ENCODE measurements around the gene P2RY2.

The P2RY2 gene

GRCh38 chr11:73189723-73190556, 28.1 kb upstream of the P2RY2 start:
- Histone ChIP-seq H3K9ac (ENCODE audit: low read depth, low read length) (no peak overlapping the region), H3K4me3 (ENCODE audit: low read length) (no peak overlapping the region), H3K27me3 (ENCODE audit: insufficient read depth, low read length) (no peaks in the 10 kb centered on the region), H3K4me1 (ENCODE audit: insufficient read depth, low read length) (no peaks in the 10 kb centered on the region; the same call in 1 of the 2 replicates), H3K9me3 (ENCODE audit: insufficient read depth, low read depth, low read length) (no peaks in the 10 kb centered on the region), H3K36me3 (ENCODE audit: insufficient read depth, low read length) (no peaks in the 10 kb centered on the region), H3K27ac (ENCODE audit: low read depth, low read length) (no peak overlapping the region)
- 89% methylated on average over 4 of the region's 5 CpGs for WGBS

- no peaks in the 10 kb centered on the region for H3K36me3 ChIP-seq (ENCODE audit: insufficient read depth, low read length)
Observed at GRCh38 chr11:73190557-73190885, 27.6 kb upstream of the P2RY2 start.

GRCh38 chr11:73191151-73191550, 26.9 kb upstream of the P2RY2 start:
- Histone ChIP-seq H3K27ac (ENCODE audit: low read depth, low read length) (no peak overlapping the region), H3K36me3 (ENCODE audit: insufficient read depth, low read length) (no peaks in the 10 kb centered on the region), H3K9ac (ENCODE audit: low read depth, low read length) (no peak overlapping the region), H3K4me1 (ENCODE audit: insufficient read depth, low read length) (no peaks in the 10 kb centered on the region; the same call in 1 of the 2 replicates), H3K4me3 (ENCODE audit: low read length) (no peak overlapping the region), H3K27me3 (ENCODE audit: insufficient read depth, low read length) (no peaks in the 10 kb centered on the region), H3K9me3 (ENCODE audit: insufficient read depth, low read depth, low read length) (no peaks in the 10 kb centered on the region)
- 91% methylated on average over 6 of the region's 6 CpGs for WGBS

More at GRCh38 chr11:73190557-73190885, 27.6 kb upstream of the P2RY2 start:
- no peaks in the 10 kb centered on the region for H3K9me3 ChIP-seq (ENCODE audit: insufficient read depth, low read depth, low read length)
- no peak overlapping the region for H3K27ac ChIP-seq (ENCODE audit: low read depth, low read length)
- WGBS = 92% methylated on average over 3 of the region's 3 CpGs
- no peaks in the 10 kb centered on the region; the same call in 1 of the 2 replicates for H3K4me1 ChIP-seq (ENCODE audit: insufficient read depth, low read length)
- no peak overlapping the region for H3K9ac ChIP-seq (ENCODE audit: low read depth, low read length)
- no peak overlapping the region for H3K4me3 ChIP-seq (ENCODE audit: low read length)
- H3K27me3 ChIP-seq (ENCODE audit: insufficient read depth, low read length) = no peaks in the 10 kb centered on the region

- no peak overlapping the region for H3K4me3 ChIP-seq (ENCODE audit: low read length)
- 88% methylated on average over 1 of the region's 1 CpG for WGBS
- H3K27ac ChIP-seq (ENCODE audit: low read depth, low read length) = no peak overlapping the region
- H3K9ac ChIP-seq (ENCODE audit: low read depth, low read length) = no peak overlapping the region
- no peaks in the 10 kb centered on the region for H3K36me3 ChIP-seq (ENCODE audit: insufficient read depth, low read length)
- H3K4me1 ChIP-seq (ENCODE audit: insufficient read depth, low read length) = no peaks in the 10 kb centered on the region; the same call in 1 of the 2 replicates
- no peaks in the 10 kb centered on the region for H3K27me3 ChIP-seq (ENCODE audit: insufficient read depth, low read length)
- H3K9me3 ChIP-seq (ENCODE audit: insufficient read depth, low read depth, low read length) = no peaks in the 10 kb centered on the region
Observed at GRCh38 chr11:73192272-73192671, 25.8 kb upstream of the P2RY2 start.

- Histone ChIP-seq H3K4me1 (ENCODE audit: insufficient read depth, low read length) (peaks cover 1% of the 10 kb centered on the region), H3K27me3 (ENCODE audit: insufficient read depth, low read length) (no peaks in the 10 kb centered on the region), H3K9me3 (ENCODE audit: insufficient read depth, low read depth, low read length) (no peaks in the 10 kb centered on the region), H3K36me3 (ENCODE audit: insufficient read depth, low read length) (no peaks in the 10 kb centered on the region), H3K4me3 (ENCODE audit: low read length) (no peak overlapping the region), H3K9ac (ENCODE audit: low read depth, low read length) (no peak overlapping the region), H3K27ac (ENCODE audit: low read depth, low read length) (no peak overlapping the region)
- 89% methylated on average over 13 of the region's 13 CpGs for WGBS
Observed at GRCh38 chr11:73193251-73194033, 24.6 kb upstream of the P2RY2 start.

GRCh38 chr11:73194034-73194507, 24.0 kb upstream of the P2RY2 start:
- Histone ChIP-seq H3K9me3 (ENCODE audit: insufficient read depth, low read depth, low read length) (no peaks in the 10 kb centered on the region), H3K36me3 (ENCODE audit: insufficient read depth, low read length) (no peaks in the 10 kb centered on the region), H3K4me3 (ENCODE audit: low read length) (no peak overlapping the region), H3K4me1 (ENCODE audit: insufficient read depth, low read length) (peaks cover 7% of the 10 kb centered on the region; the same call in 1 of the 2 replicates), H3K9ac (ENCODE audit: low read depth, low read length) (no peak overlapping the region), H3K27ac (ENCODE audit: low read depth, low read length) (no peak overlapping the region), H3K27me3 (ENCODE audit: insufficient read depth, low read length) (no peaks in the 10 kb centered on the region)
- 96% methylated on average over 3 of the region's 3 CpGs for WGBS

- H3K9ac ChIP-seq (ENCODE audit: low read depth, low read length) = no peak overlapping the region
- H3K27ac ChIP-seq (ENCODE audit: low read depth, low read length) = no peak overlapping the region
- H3K36me3 ChIP-seq (ENCODE audit: insufficient read depth, low read length) = no peaks in the 10 kb centered on the region
- peaks cover 8% of the 10 kb centered on the region; the same call in 1 of the 2 replicates for H3K4me1 ChIP-seq (ENCODE audit: insufficient read depth, low read length)
- WGBS = 88% methylated on average over 8 of the region's 8 CpGs
- no peaks in the 10 kb centered on the region for H3K9me3 ChIP-seq (ENCODE audit: insufficient read depth, low read depth, low read length)
- no peaks in the 10 kb centered on the region for H3K27me3 ChIP-seq (ENCODE audit: insufficient read depth, low read length)
- no peak overlapping the region for H3K4me3 ChIP-seq (ENCODE audit: low read length)
Observed at GRCh38 chr11:73194593-73194992, 23.5 kb upstream of the P2RY2 start.

- H3K4me1 ChIP-seq (ENCODE audit: insufficient read depth, low read length) = peaks cover 15% of the 10 kb centered on the region
- no peak overlapping the region for H3K4me3 ChIP-seq (ENCODE audit: low read length)
- no peaks in the 10 kb centered on the region for H3K36me3 ChIP-seq (ENCODE audit: insufficient read depth, low read length)
- H3K27me3 ChIP-seq (ENCODE audit: insufficient read depth, low read length) = no peaks in the 10 kb centered on the region
- H3K9ac ChIP-seq (ENCODE audit: low read depth, low read length) = no peak overlapping the region
- no peak overlapping the region for H3K27ac ChIP-seq (ENCODE audit: low read depth, low read length)
- H3K9me3 ChIP-seq (ENCODE audit: insufficient read depth, low read depth, low read length) = no peaks in the 10 kb centered on the region
- 94% methylated on average over 3 of the region's 3 CpGs for WGBS
Observed at GRCh38 chr11:73195191-73196007, 22.7 kb upstream of the P2RY2 start.

GRCh38 chr11:73196576-73196975, 21.5 kb upstream of the P2RY2 start:
- Histone ChIP-seq H3K9me3 (ENCODE audit: insufficient read depth, low read depth, low read length) (no peaks in the 10 kb centered on the region), H3K4me3 (ENCODE audit: low read length) (no peak overlapping the region), H3K27me3 (ENCODE audit: insufficient read depth, low read length) (no peaks in the 10 kb centered on the region), H3K9ac (ENCODE audit: low read depth, low read length) (no peak overlapping the region), H3K27ac (ENCODE audit: low read depth, low read length) (no peak overlapping the region), H3K4me1 (ENCODE audit: insufficient read depth, low read length) (peaks cover 27% of the 10 kb centered on the region), H3K36me3 (ENCODE audit: insufficient read depth, low read length) (no peaks in the 10 kb centered on the region)
- 94% methylated on average over 4 of the region's 6 CpGs for WGBS

GRCh38 chr11:73197348-73197747, 20.7 kb upstream of the P2RY2 start:
- peaks cover 29% of the 10 kb centered on the region for H3K4me1 ChIP-seq (ENCODE audit: insufficient read depth, low read length)
- no peak overlapping the region for H3K4me3 ChIP-seq (ENCODE audit: low read length)
- no peaks in the 10 kb centered on the region for H3K36me3 ChIP-seq (ENCODE audit: insufficient read depth, low read length)
- no peak overlapping the region for H3K27ac ChIP-seq (ENCODE audit: low read depth, low read length)
- H3K9me3 ChIP-seq (ENCODE audit: insufficient read depth, low read depth, low read length) = no peaks in the 10 kb centered on the region
- 96% methylated on average over 3 of the region's 4 CpGs for WGBS
- H3K27me3 ChIP-seq (ENCODE audit: insufficient read depth, low read length) = no peaks in the 10 kb centered on the region
- no peak overlapping the region for H3K9ac ChIP-seq (ENCODE audit: low read depth, low read length)

Data from HUES64 (cell line).